Measurements from ENCODE around the gene OR56A5. TPM values are rescaled to one million over a fixed set of nuclear protein-coding genes. Genes with fewer than 3 reads are reported as not detected.
"Not testable (repeated sequence)": the region's sequence is repeated elsewhere in the genome, so short reads cannot be mapped to it uniquely, and the experiment has no call there.

OR56A5 gene
- total and polyA plus RNA-seq, 5 donors from 2014 or later: not detected

GRCh38 chr11:5960704-5961320 lies 7.5 kb downstream of the OR56A5 start:
- not testable (repeated sequence) for DNase-seq; H3K36me3 Mint-ChIP-seq; H3K27ac ChIP-seq (ENCODE audit: insufficient read depth, low read length, poor library complexity, severe bottlenecking); H3K27ac Mint-ChIP-seq; H3K9me3 ChIP-seq (ENCODE audit: control insufficient read depth in 2 of 2, low read length in 2 of 2); H3K4me3 ChIP-seq (ENCODE audit: low read depth, low read length); H3K36me3 ChIP-seq (ENCODE audit: control insufficient read depth, insufficient read depth, low read length); H3K27me3 Mint-ChIP-seq; H3K4me3 Mint-ChIP-seq; H3K4me1 Mint-ChIP-seq; H3K27me3 ChIP-seq (ENCODE audit: control insufficient read depth, insufficient read depth, low read length); ATAC-seq (ENCODE audit: low read depth in 2 of 2); H3K4me1 ChIP-seq (ENCODE audit: control insufficient read depth, insufficient read depth, low read length, poor library complexity, severe bottlenecking)
- H3K9me3 Mint-ChIP-seq: peaks cover 1 to 29% (median 11%) of the 10 kb centered on the region in 7 donors

GRCh38 chr11:5955586-5955985 lies 12.7 kb downstream of the OR56A5 start:
- DNase-seq (no peak), ATAC-seq (ENCODE audit: low read depth in 2 of 2) (no peak)
- Mint-ChIP-seq H3K4me1 (no peaks in the 10 kb centered on the region), H3K27me3 (no peaks in the 10 kb centered on the region), H3K36me3 (no peaks in the 10 kb centered on the region), H3K4me3 (no peak overlapping the region), H3K27ac (no peak overlapping the region), H3K9me3 (peaks cover 0 to 7% (median 3%) of the 10 kb centered on the region in 7 donors)
- no peaks in the 10 kb centered on the region for H3K36me3 ChIP-seq (ENCODE audit: control insufficient read depth, insufficient read depth, low read length)
- H3K4me3 ChIP-seq (ENCODE audit: low read depth, low read length): no peak overlapping the region
- H3K4me1 ChIP-seq (ENCODE audit: control insufficient read depth, insufficient read depth, low read length, poor library complexity, severe bottlenecking): no peaks in the 10 kb centered on the region
- no peaks in the 10 kb centered on the region for H3K27me3 ChIP-seq (ENCODE audit: control insufficient read depth, insufficient read depth, low read length)
- no peaks in the 10 kb centered on the region for H3K9me3 ChIP-seq (ENCODE audit: control insufficient read depth in 2 of 2, low read length in 2 of 2)
- no peak overlapping the region for H3K27ac ChIP-seq (ENCODE audit: insufficient read depth, low read length, poor library complexity, severe bottlenecking)

GRCh38 chr11:5941951-5942350 lies 26.3 kb downstream of the OR56A5 start, which contains the start of gene OR56A3:
OR56A3 (plus strand) TSS chr11:5942251; CDS start chr11:5947347, 5,096 bp downstream.
- no peaks in the 10 kb centered on the region for H3K27me3 ChIP-seq (ENCODE audit: control insufficient read depth, insufficient read depth, low read length)
- no peaks in the 10 kb centered on the region for H3K36me3 ChIP-seq (ENCODE audit: control insufficient read depth, insufficient read depth, low read length)
- peaks cover 0 to 5% (median 0%) of the 10 kb centered on the region in 7 donors for H3K9me3 Mint-ChIP-seq
- DNase-seq: no peak
- no peak within 1 kb of the TSS for H3K27ac Mint-ChIP-seq
- H3K4me1 ChIP-seq (ENCODE audit: control insufficient read depth, insufficient read depth, low read length, poor library complexity, severe bottlenecking): no peaks in the 10 kb centered on the region
- H3K27ac ChIP-seq (ENCODE audit: insufficient read depth, low read length, poor library complexity, severe bottlenecking): no peak within 1 kb of the TSS
- H3K4me3 ChIP-seq (ENCODE audit: low read depth, low read length): no peak within 1 kb of the TSS
- H3K27me3 Mint-ChIP-seq: no peaks in the 10 kb centered on the region
- no peaks in the 10 kb centered on the region for H3K9me3 ChIP-seq (ENCODE audit: control insufficient read depth in 2 of 2, low read length in 2 of 2)
- no peaks in the 10 kb centered on the region for H3K4me1 Mint-ChIP-seq
- no peak within 1 kb of the TSS for H3K4me3 Mint-ChIP-seq
- H3K36me3 Mint-ChIP-seq: no peaks in the 10 kb centered on the region
- ATAC-seq (ENCODE audit: low read depth in 2 of 2): no peak

GRCh38 chr11:5940748-5941147 lies 27.5 kb downstream of the OR56A5 start:
- Mint-ChIP-seq H3K4me1 (no peaks in the 10 kb centered on the region), H3K4me3 (no peak overlapping the region), H3K36me3 (no peaks in the 10 kb centered on the region), H3K27ac (no peak overlapping the region), H3K27me3 (no peaks in the 10 kb centered on the region), H3K9me3 (peaks cover 0 to 6% (median 0%) of the 10 kb centered on the region in 7 donors)
- no peak overlapping the region for H3K27ac ChIP-seq (ENCODE audit: insufficient read depth, low read length, poor library complexity, severe bottlenecking)
- no peaks in the 10 kb centered on the region for H3K27me3 ChIP-seq (ENCODE audit: control insufficient read depth, insufficient read depth, low read length)
- H3K4me3 ChIP-seq (ENCODE audit: low read depth, low read length): no peak overlapping the region
- no peak for DNase-seq
- no peaks in the 10 kb centered on the region for H3K9me3 ChIP-seq (ENCODE audit: control insufficient read depth in 2 of 2, low read length in 2 of 2)
- no peaks in the 10 kb centered on the region for H3K4me1 ChIP-seq (ENCODE audit: control insufficient read depth, insufficient read depth, low read length, poor library complexity, severe bottlenecking)
- H3K36me3 ChIP-seq (ENCODE audit: control insufficient read depth, insufficient read depth, low read length): no peaks in the 10 kb centered on the region
- ATAC-seq (ENCODE audit: low read depth in 2 of 2): no peak

- no peaks in the 10 kb centered on the region for H3K4me1 Mint-ChIP-seq
- ATAC-seq (ENCODE audit: low read depth in 2 of 2): no peak
- Histone ChIP-seq H3K9me3 (ENCODE audit: control insufficient read depth in 2 of 2, low read length in 2 of 2) (no peaks in the 10 kb centered on the region), H3K27me3 (ENCODE audit: control insufficient read depth, insufficient read depth, low read length) (no peaks in the 10 kb centered on the region), H3K4me3 (ENCODE audit: low read depth, low read length) (no peak overlapping the region), H3K36me3 (ENCODE audit: control insufficient read depth, insufficient read depth, low read length) (no peaks in the 10 kb centered on the region), H3K4me1 (ENCODE audit: control insufficient read depth, insufficient read depth, low read length, poor library complexity, severe bottlenecking) (no peaks in the 10 kb centered on the region), H3K27ac (ENCODE audit: insufficient read depth, low read length, poor library complexity, severe bottlenecking) (no peak overlapping the region)
- no peaks in the 10 kb centered on the region for H3K36me3 Mint-ChIP-seq
- no peak for DNase-seq
- no peak overlapping the region for H3K4me3 Mint-ChIP-seq
- H3K9me3 Mint-ChIP-seq: peaks cover 0 to 6% (median 2%) of the 10 kb centered on the region in 7 donors
- no peak overlapping the region for H3K27ac Mint-ChIP-seq
- H3K27me3 Mint-ChIP-seq: no peaks in the 10 kb centered on the region
Observed at GRCh38 chr11:5938603-5938965, 29.7 kb downstream of the OR56A5 start.

GRCh38 chr11:5937868-5938602 lies 30.3 kb downstream of the OR56A5 start:
- ATAC-seq (ENCODE audit: low read depth in 2 of 2): no peak
- Mint-ChIP-seq H3K27ac (no peak overlapping the region), H3K27me3 (no peaks in the 10 kb centered on the region), H3K36me3 (no peaks in the 10 kb centered on the region), H3K4me3 (no peak overlapping the region), H3K9me3 (peaks cover 0 to 6% (median 2%) of the 10 kb centered on the region in 7 donors), H3K4me1 (no peaks in the 10 kb centered on the region)
- Histone ChIP-seq H3K27me3 (ENCODE audit: control insufficient read depth, insufficient read depth, low read length) (no peaks in the 10 kb centered on the region), H3K9me3 (ENCODE audit: control insufficient read depth in 2 of 2, low read length in 2 of 2) (no peaks in the 10 kb centered on the region), H3K4me3 (ENCODE audit: low read depth, low read length) (no peak overlapping the region), H3K27ac (ENCODE audit: insufficient read depth, low read length, poor library complexity, severe bottlenecking) (no peak overlapping the region), H3K36me3 (ENCODE audit: control insufficient read depth, insufficient read depth, low read length) (no peaks in the 10 kb centered on the region), H3K4me1 (ENCODE audit: control insufficient read depth, insufficient read depth, low read length, poor library complexity, severe bottlenecking) (no peaks in the 10 kb centered on the region)
- no peak for DNase-seq

GRCh38 chr11:5933116-5933515 lies 35.2 kb downstream of the OR56A5 start:
- Mint-ChIP-seq H3K9me3 (peaks cover 0 to 17% (median 10%) of the 10 kb centered on the region in 7 donors), H3K4me1 (no peaks in the 10 kb centered on the region), H3K27me3 (no peaks in the 10 kb centered on the region), H3K27ac (no peak overlapping the region), H3K36me3 (no peaks in the 10 kb centered on the region), H3K4me3 (no peak overlapping the region)
- no peak for DNase-seq
- Histone ChIP-seq H3K27ac (ENCODE audit: insufficient read depth, low read length, poor library complexity, severe bottlenecking) (no peak overlapping the region), H3K27me3 (ENCODE audit: control insufficient read depth, insufficient read depth, low read length) (no peaks in the 10 kb centered on the region), H3K4me1 (ENCODE audit: control insufficient read depth, insufficient read depth, low read length, poor library complexity, severe bottlenecking) (no peaks in the 10 kb centered on the region), H3K9me3 (ENCODE audit: control insufficient read depth in 2 of 2, low read length in 2 of 2) (no peaks in the 10 kb centered on the region), H3K36me3 (ENCODE audit: control insufficient read depth, insufficient read depth, low read length) (no peaks in the 10 kb centered on the region), H3K4me3 (ENCODE audit: low read depth, low read length) (no peak overlapping the region)
- ATAC-seq (ENCODE audit: low read depth in 2 of 2): no peak

- Mint-ChIP-seq H3K27me3 (no peaks in the 10 kb centered on the region), H3K4me3 (no peak overlapping the region), H3K36me3 (no peaks in the 10 kb centered on the region), H3K4me1 (no peaks in the 10 kb centered on the region), H3K9me3 (peaks cover 0 to 17% (median 9%) of the 10 kb centered on the region in 7 donors), H3K27ac (peak overlapping the region in 1 of 3 donors; percentile 32)
- no peak for DNase-seq
- Histone ChIP-seq H3K4me1 (ENCODE audit: control insufficient read depth, insufficient read depth, low read length, poor library complexity, severe bottlenecking) (no peaks in the 10 kb centered on the region), H3K4me3 (ENCODE audit: low read depth, low read length) (no peak overlapping the region), H3K9me3 (ENCODE audit: control insufficient read depth in 2 of 2, low read length in 2 of 2) (no peaks in the 10 kb centered on the region), H3K36me3 (ENCODE audit: control insufficient read depth, insufficient read depth, low read length) (no peaks in the 10 kb centered on the region), H3K27ac (ENCODE audit: insufficient read depth, low read length, poor library complexity, severe bottlenecking) (no peak overlapping the region), H3K27me3 (ENCODE audit: control insufficient read depth, insufficient read depth, low read length) (no peaks in the 10 kb centered on the region)
- ATAC-seq (ENCODE audit: low read depth in 2 of 2): no peak
Observed at GRCh38 chr11:5932671-5933070, 35.6 kb downstream of the OR56A5 start.
